Glomerular endothelial cell (primary cell): Measurements from ENCODE around the gene UQCC2. TPM values are rescaled to one million over a fixed set of nuclear protein-coding genes. Genes with fewer than 3 reads are reported as not detected.

ENCODE experiments used
- DNase-seq: peaks from one replicate; pipeline ENCODE4 v3.0.0-alpha.2; 2011; ENCODE audit warnings: low read depth, low spot score; ENCODE audit errors: extremely low read depth
- total RNA-seq: library from RNA; depleted of rRNA; stranded (reverse); fragments of >200 nt; gene quantifications from 2 replicates; pipeline ENCODE4 v1.2.3, GENCODE V29; 2015

Gene UQCC2
- total RNA-seq, 1 donor from 2014 or later: 27.0 TPM

GRCh38 chr6:33662318-33662717 is 49.2 kb downstream of the UQCC2 start:
- DNase-seq: no peak

- DNase-seq: no peak
These were observed 50.2 kb downstream of the UQCC2 start for GRCh38 chr6:33661106-33661838.

- DNase-seq: no peak
These were observed 51.5 kb downstream of the UQCC2 start for GRCh38 chr6:33659986-33660385.

GRCh38 chr6:33658982-33659689 is 52.4 kb downstream of the UQCC2 start:
- DNase-seq: no peak

GRCh38 chr6:33656844-33657243 is 54.7 kb downstream of the UQCC2 start:
- DNase-seq: no peak

- DNase-seq: no peak
These were observed 56.5 kb downstream of the UQCC2 start for GRCh38 chr6:33654831-33655554.

GRCh38 chr6:33652002-33652401 is 59.5 kb downstream of the UQCC2 start:
- no peak for DNase-seq

- no peak for DNase-seq
These were observed 60.1 kb downstream of the UQCC2 start for GRCh38 chr6:33651403-33651802.

Other genes with a start within 250 kb of the UQCC2 start
- gene BAK1, start 131.4 kb downstream of the UQCC2 start, total RNA-seq: 24.0 and 33.1 TPM in 2 replicates
- 66.6 and 79.7 TPM in 2 replicates for gene ITPR3, start 90.4 kb downstream of the UQCC2 start, total RNA-seq
- not detected in 2 replicates for gene IP6K3, start 35.2 kb upstream of the UQCC2 start, total RNA-seq
- gene LEMD2, start 77.4 kb upstream of the UQCC2 start, total RNA-seq: 40.4 and 69.3 TPM in 2 replicates
- not detected in 2 replicates for gene MLN, start 92.3 kb upstream of the UQCC2 start, total RNA-seq